Activated naive CD4-positive, alpha-beta T cell treated with anti-CD3 and anti-CD28 coated beads for 36 hours (primary cell): ENCODE results near the gene STX1B. TPM values are rescaled to one million over a fixed set of nuclear protein-coding genes. Genes with fewer than 3 reads are reported as not detected.

Experiments used
- CTCF ChIA-PET: fragments of 350-600 bp; sonication (Branson Sonifier 250); formaldehyde crosslinking; loops from one replicate; lab custom pipeline; 2021; ENCODE audit warnings: antibody characterized with exemption; lab: Charles Lee
- DNase-seq: peaks from one replicate; pipeline ENCODE4 v3.0.0-alpha.2; 2020
- H3K27ac Mint-ChIP-seq: one replicate; pipeline ENCODE4 v1.8.0; 2021; ENCODE audit warnings: mild to moderate bottlenecking, mixed read lengths
- H3K27me3 Mint-ChIP-seq: one replicate; pipeline ENCODE4 v1.8.0; 2021; ENCODE audit warnings: low read depth, mixed read lengths
- H3K36me3 Mint-ChIP-seq: one replicate; pipeline ENCODE4 v1.8.0; 2021; ENCODE audit warnings: low read depth, mixed read lengths
- H3K4me1 Mint-ChIP-seq: one replicate; pipeline ENCODE4 v1.8.0; 2021; ENCODE audit warnings: low read depth, mixed read lengths
- H3K4me3 Mint-ChIP-seq: one replicate; pipeline ENCODE4 v1.8.0; 2021; ENCODE audit warnings: mild to moderate bottlenecking, moderate library complexity, mixed read lengths
- H3K9me3 Mint-ChIP-seq: one replicate; pipeline ENCODE4 v1.8.0; 2021; ENCODE audit warnings: mixed read lengths
- intact Hi-C: fragments of 100-400 bp; cut with micrococcal nuclease; formaldehyde crosslinking; loops from one replicate; pipeline ENCODE4 v1.15.1; 2023
- total RNA-seq, 2 experiments: library from RNA; stranded (reverse); gene quantifications; one replicate each; pipeline ENCODE4 v1.2.3, GENCODE V29; 2021

Gene STX1B
- total RNA-seq, 2 experiments from 2014 or later: 0.69 to 0.72 TPM

DNA sequence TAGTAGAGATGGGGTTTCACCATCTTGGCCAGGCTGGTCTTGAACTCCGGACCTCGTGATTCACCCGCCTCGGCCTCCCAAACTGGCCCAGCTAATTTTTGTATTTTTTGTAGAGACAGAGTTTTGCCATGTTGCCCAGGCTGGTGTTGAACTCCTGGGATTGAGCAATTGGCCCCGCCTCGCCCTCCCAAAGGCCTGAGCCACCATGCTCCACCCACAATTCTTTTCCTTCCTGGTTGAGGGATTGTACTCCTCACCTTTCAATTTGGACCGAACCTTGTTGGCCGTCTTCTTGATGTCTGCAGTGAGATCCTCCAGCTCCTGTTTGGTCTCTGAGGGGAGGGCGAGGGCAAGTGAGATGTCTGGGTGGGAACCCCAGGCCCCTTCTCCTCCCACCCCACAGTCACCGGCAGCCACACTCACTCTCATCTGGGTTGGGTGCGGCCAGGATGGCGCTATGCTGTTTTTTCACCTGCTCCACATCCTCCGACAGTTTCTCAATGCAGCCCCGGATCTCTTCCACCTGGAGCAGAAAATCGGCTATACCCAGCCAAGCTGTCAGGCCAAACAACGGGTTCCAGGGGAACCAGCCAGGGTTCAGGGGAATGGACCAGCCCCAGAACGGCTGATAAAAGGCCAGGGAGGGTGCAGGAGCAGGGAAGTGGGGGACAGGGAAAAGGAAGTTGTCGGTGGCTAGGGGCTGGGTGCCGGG is 9.6 kb downstream of the STX1B start:
- CTCF ChIA-PET: interaction anchor here (0.5 to 1.0 kb wide), 2 partner anchors 100 to 142 kb away, joined by 3 read pairs; no protein-coding TSS in a partner anchor
- no peaks in the 10 kb centered on the region for H3K36me3 Mint-ChIP-seq

DNA sequence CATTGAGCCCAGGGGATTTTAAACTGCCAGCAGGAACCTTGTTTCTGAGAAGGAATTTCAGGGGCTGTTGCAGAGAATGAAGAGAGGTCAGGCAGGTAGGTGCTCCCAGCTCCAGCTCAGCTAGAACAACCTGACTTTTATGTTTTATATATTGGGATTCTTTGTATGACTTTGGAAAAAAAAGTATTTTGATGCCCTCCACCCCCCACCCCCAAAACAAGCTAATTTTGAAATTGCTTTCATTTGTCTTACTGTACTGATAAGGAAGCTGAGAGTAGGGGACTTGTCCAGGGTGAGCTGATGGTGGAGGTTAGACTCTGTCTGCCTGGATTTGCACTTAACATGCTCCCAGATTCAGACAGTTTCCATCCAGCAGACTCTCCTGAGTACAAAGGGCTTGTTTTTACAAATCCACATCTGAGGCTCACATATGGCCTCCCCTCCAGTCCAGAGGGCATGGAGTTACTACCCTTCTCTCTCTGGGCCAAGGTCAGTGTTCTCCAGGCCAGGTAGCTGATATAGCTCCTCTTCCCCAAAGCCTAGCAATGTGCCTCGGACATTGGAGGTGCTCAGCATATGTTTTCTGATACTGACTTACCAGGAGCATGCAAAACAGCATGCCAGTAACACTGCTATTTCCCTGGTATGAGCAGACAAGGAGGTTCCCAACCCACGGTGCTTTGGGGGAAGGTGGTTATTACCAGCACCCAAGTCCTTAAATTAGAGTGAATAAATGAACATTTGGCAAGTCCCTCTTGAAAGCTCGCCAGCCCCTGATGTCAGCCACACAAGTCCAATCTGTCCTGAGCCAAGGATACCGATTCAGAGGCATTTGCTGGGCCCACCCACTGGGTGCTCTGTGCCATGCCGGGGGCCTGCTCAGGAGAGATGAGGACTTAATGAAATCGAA is 11.3 kb downstream of the STX1B start:
- H3K36me3 Mint-ChIP-seq: no peaks in the 10 kb centered on the region
- intact Hi-C loops: loop anchor here (5.0 kb wide), 1 partner anchor 458 kb away; the partner anchor contains the start of gene ARMC5
- no peak for DNase-seq
- peaks cover 11% of the 10 kb centered on the region for H3K4me1 Mint-ChIP-seq
- H3K4me3 Mint-ChIP-seq: no peak overlapping the region
- no peaks in the 10 kb centered on the region for H3K9me3 Mint-ChIP-seq
- no peak overlapping the region for H3K27ac Mint-ChIP-seq
- H3K27me3 Mint-ChIP-seq: no peaks in the 10 kb centered on the region
- CTCF ChIA-PET: interaction anchor here (2.4 kb wide), 1 partner anchor 15 kb away, joined by 12 read pairs; the partner anchor contains the start of gene HSD3B7

More for the DNA sequence above, 9.6 kb downstream of the STX1B start:
- no peak for DNase-seq
- Mint-ChIP-seq H3K4me1 (peaks cover 8% of the 10 kb centered on the region), H3K27me3 (no peaks in the 10 kb centered on the region), H3K27ac (no peak overlapping the region), H3K4me3 (no peak overlapping the region), H3K9me3 (no peaks in the 10 kb centered on the region)
- intact Hi-C loops: no loop called here

GRCh38 chr16:30997725-30998711 is 12.4 kb downstream of the STX1B start:
- no peak for DNase-seq
- H3K36me3 Mint-ChIP-seq: no peaks in the 10 kb centered on the region
- no peak overlapping the region for H3K27ac Mint-ChIP-seq
- peaks cover 11% of the 10 kb centered on the region for H3K4me1 Mint-ChIP-seq
- H3K9me3 Mint-ChIP-seq: no peaks in the 10 kb centered on the region
- peak overlapping the region; percentile 49 for H3K4me3 Mint-ChIP-seq
- CTCF ChIA-PET: interaction anchor here (2.4 kb wide), 1 partner anchor 14 kb away, joined by 12 read pairs; the partner anchor contains the start of gene HSD3B7
- H3K27me3 Mint-ChIP-seq: no peaks in the 10 kb centered on the region
- intact Hi-C loops: loop anchor here (1.0 to 5.0 kb wide), 3 partner anchors 35 to 459 kb away; partner anchors contain the start of genes ARMC5 and STX4

DNA sequence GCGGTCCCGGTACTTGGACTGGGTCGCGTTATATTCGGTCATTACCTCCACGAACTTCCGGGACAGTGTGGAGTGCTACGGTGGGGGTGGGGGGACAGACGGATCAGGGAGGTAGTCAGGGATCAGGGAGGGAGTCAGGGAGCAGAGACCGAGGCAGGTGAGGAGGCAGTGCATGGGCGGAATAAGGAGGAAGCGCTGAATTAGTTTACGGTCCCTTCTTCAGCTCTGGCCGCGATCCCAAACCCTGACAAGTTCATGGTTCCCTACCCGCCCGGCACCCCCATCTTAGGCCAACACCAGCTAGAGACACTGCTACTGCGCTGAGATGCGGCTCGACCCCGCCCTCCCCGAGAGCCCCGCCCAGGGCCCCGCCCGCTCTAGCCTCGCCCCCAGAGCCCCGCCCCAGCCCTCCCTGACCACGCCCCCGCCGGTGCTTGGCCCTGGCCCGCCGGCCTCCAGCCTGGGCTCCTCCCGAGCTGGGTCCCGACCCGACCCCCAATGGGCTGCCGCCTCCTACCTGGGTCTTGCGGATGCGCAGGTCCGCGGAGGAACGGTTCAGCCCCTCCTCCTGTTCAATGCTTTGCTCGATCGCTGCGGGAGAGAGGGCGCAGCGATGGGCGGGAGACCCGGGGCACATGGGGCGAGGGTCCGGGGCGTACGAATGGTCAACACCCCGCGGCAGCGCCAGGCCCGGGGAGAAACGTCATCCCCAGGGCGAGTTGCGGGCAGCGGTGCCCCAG is 13.3 kb downstream of the STX1B start:
- intact Hi-C loops: loop anchor here (1.0 to 5.0 kb wide), 3 partner anchors 36 to 460 kb away; partner anchors contain the start of genes ARMC5 and STX4
- Mint-ChIP-seq H3K27ac (no peak overlapping the region), H3K4me1 (peaks cover 11% of the 10 kb centered on the region), H3K36me3 (no peaks in the 10 kb centered on the region), H3K27me3 (no peaks in the 10 kb centered on the region), H3K4me3 (peak overlapping the region; percentile 73), H3K9me3 (no peaks in the 10 kb centered on the region)
- DNase-seq: peak; percentile 86
- CTCF ChIA-PET: interaction anchor here (1.3 to 2.4 kb wide), 2 partner anchors 11 to 13 kb away, joined by 3 to 12 read pairs; partner anchors contain the start of gene HSD3B7

DNA sequence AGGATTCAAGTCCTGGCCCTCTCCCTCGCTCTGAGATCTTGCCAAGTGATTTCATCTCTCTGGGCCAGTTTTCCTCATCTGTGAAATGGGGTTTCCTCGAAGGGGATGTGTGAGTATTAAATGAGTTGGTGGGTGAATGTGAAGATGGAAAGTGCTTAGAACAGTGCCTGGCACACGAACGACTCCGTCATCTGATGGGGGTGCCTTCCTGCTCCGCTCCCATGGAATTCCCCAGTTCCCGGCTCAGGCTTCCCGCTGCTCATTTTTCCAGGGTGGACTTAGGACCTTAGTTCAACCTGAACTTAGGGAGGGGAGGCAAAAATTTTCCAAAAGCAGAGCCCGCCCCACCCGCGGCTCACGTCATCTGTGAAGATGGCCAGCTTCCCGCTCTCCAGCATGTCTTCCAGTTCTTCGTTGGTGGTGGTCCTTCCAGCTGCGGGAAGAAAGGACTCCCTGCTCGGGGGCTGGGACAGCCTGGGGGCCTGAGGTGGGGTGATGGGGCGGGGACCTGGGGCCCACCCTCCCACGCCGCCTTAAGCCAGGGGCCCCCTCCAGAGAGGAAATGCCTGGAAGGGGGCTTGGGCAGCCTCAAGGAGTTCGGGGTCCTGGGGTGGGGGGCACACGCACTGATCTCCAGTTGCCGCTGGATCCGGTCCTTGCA is 14.0 kb downstream of the STX1B start:
- no peaks in the 10 kb centered on the region for H3K36me3 Mint-ChIP-seq
- H3K4me3 Mint-ChIP-seq: peak overlapping the region; percentile 73
- CTCF ChIA-PET: interaction anchor here (1.3 kb wide), 1 partner anchor 10 kb away, joined by 3 read pairs; no protein-coding TSS in a partner anchor
- no peaks in the 10 kb centered on the region for H3K27me3 Mint-ChIP-seq
- DNase-seq: no peak
- no peak overlapping the region for H3K27ac Mint-ChIP-seq
- intact Hi-C loops: loop anchor here (2.0 to 5.0 kb wide), 2 partner anchors 36 to 461 kb away; partner anchors contain the start of genes ARMC5 and STX4
- peaks cover 11% of the 10 kb centered on the region for H3K4me1 Mint-ChIP-seq
- no peaks in the 10 kb centered on the region for H3K9me3 Mint-ChIP-seq

GRCh38 chr16:30995927-30996323 is 14.5 kb downstream of the STX1B start:
- Mint-ChIP-seq H3K27ac (no peak overlapping the region), H3K9me3 (no peaks in the 10 kb centered on the region), H3K4me1 (peaks cover 11% of the 10 kb centered on the region), H3K36me3 (no peaks in the 10 kb centered on the region), H3K4me3 (peak overlapping the region; percentile 34), H3K27me3 (no peaks in the 10 kb centered on the region)
- no peak for DNase-seq
- intact Hi-C loops: loop anchor here (2.0 to 5.0 kb wide), 2 partner anchors 37 to 461 kb away; partner anchors contain the start of genes ARMC5 and STX4
- CTCF ChIA-PET: interaction anchor here (1.3 kb wide), 1 partner anchor 10 kb away, joined by 3 read pairs; no protein-coding TSS in a partner anchor

- no peak overlapping the region for H3K4me3 Mint-ChIP-seq
- DNase-seq: no peak
- H3K9me3 Mint-ChIP-seq: no peaks in the 10 kb centered on the region
- intact Hi-C loops: no loop called here
- no peaks in the 10 kb centered on the region for H3K27me3 Mint-ChIP-seq
- no peak overlapping the region for H3K27ac Mint-ChIP-seq
- H3K4me1 Mint-ChIP-seq: peaks cover 11% of the 10 kb centered on the region
- no peaks in the 10 kb centered on the region for H3K36me3 Mint-ChIP-seq
- CTCF ChIA-PET: interaction anchor here (0.6 to 0.8 kb wide), 3 partner anchors 7 to 76 kb away, joined by 3 to 4 read pairs (median 3); no protein-coding TSS in a partner anchor
These were observed 17.3 kb downstream of the STX1B start for GRCh38 chr16:30992931-30993816.

GRCh38 chr16:30992276-30992780 is 18.1 kb downstream of the STX1B start:
- Mint-ChIP-seq H3K27ac (no peak overlapping the region), H3K4me3 (no peak overlapping the region), H3K4me1 (peaks cover 11% of the 10 kb centered on the region), H3K9me3 (no peaks in the 10 kb centered on the region), H3K27me3 (no peaks in the 10 kb centered on the region), H3K36me3 (no peaks in the 10 kb centered on the region)
- CTCF ChIA-PET: no interaction called here
- no peak for DNase-seq
- intact Hi-C loops: no loop called here

- Mint-ChIP-seq H3K27me3 (no peaks in the 10 kb centered on the region), H3K9me3 (no peaks in the 10 kb centered on the region), H3K4me3 (no peak overlapping the region), H3K36me3 (peaks cover 3% of the 10 kb centered on the region), H3K4me1 (peaks cover 4% of the 10 kb centered on the region), H3K27ac (no peak overlapping the region)
- CTCF ChIA-PET: interaction anchor here (0.6 kb wide), 2 partner anchors 428 to 702 kb away, joined by 5 read pairs; no protein-coding TSS in a partner anchor
- no peak for DNase-seq
- intact Hi-C loops: no loop called here
These were observed 19.4 kb downstream of the STX1B start for GRCh38 chr16:30991052-30991451.
